ENCODE measurements around the gene PFKFB2. TPM values are rescaled to one million over a fixed set of nuclear protein-coding genes. Genes with fewer than 3 reads are reported as not detected.

The PFKFB2 gene
- total and polyA plus RNA-seq, 2 donors (not counting 3 experiments of a cell fraction or from before 2014, with no cell fraction given), result 0.70 to 2.0 TPM

DNA sequence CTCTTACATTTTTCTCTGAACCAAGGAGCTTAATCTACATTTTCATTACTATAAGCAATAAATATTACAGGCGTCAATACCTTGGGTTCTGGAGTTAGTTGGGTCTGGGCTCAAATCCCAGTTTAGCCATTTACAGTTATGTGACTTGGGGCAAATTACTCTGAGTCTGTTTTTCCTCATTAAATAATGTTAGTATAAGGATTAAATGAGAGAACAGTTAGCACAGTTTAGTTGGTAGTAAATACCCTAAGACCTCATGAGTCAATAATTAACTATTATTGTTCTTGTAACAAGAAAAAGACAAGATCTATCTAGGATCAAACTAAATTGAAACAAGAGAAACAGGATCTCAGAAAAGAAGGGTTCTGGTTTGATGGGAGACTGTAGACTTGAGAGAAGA, 25.2 kb upstream of the PFKFB2 start:
- no peak overlapping the region for H3K4me2 ChIP-seq (ENCODE audit: insufficient read depth, low read length)
- no peak overlapping the region for H2AFZ ChIP-seq (ENCODE audit: low read depth, low read length)
- no peak overlapping the region for H3K4me3 ChIP-seq (replicated peaks in 1 of 3; ENCODE audit: insufficient read depth in 1 of 3, low read depth in 1 of 3, low read length in 3 of 3)
- H3K27ac ChIP-seq (ENCODE audit: insufficient read depth, low read depth, low read length), result no peak overlapping the region
- H3K36me3 ChIP-seq (ENCODE audit: control insufficient read depth in 2 of 2, extremely low read depth in 1 of 2, insufficient read depth in 2 of 2, low read length in 2 of 2), result no peaks in the 10 kb centered on the region
- ChIA-PET CTCF (interaction anchor here (1.4 kb wide), 1 partner anchor 22 kb away, joined by 3 read pairs; no protein-coding TSS in a partner anchor), POLR2A (no interaction called here)
- BruUV-seq (replicated peaks), result no TSS peak
- dilution Hi-C loops (cut with MboI; ENCODE audit: extremely low pct_ligation_motif_present, low sequenced_read_pairs) (no loop called here), intact Hi-C loops (cut with micrococcal nuclease) (no loop called here)
- DNase-seq (ENCODE audit: low read depth, low spot score) (no peak), FAIRE-seq (no peak)
- H3K79me2 ChIP-seq (ENCODE audit: control insufficient read depth, insufficient read depth, low read length), result no peaks in the 10 kb centered on the region
- H3K9me3 ChIP-seq (replicated peaks; ENCODE audit: control insufficient read depth, insufficient read depth, low read length), result no peaks in the 10 kb centered on the region
- no peaks in the 10 kb centered on the region for H3K4me1 ChIP-seq (ENCODE audit: control insufficient read depth, extremely low read depth, insufficient read depth, low read length)
- H3K9ac ChIP-seq (replicated peaks; ENCODE audit: extremely low read depth, insufficient read depth, low read length), result no peak overlapping the region
- TF ChIP-seq FOS (IDR thresholded peaks at IDR 0.05; ENCODE audit: borderline replicate concordance, insufficient read depth, low read length) (no peak), MYC (IDR thresholded peaks at IDR 0.05; ENCODE audit: low read depth, low read length) (no peak), POLR2AphosphoS5 (IDR thresholded peaks at IDR 0.05; ENCODE audit: insufficient read depth, low read depth, low read length) (no peak), GATA2 (IDR thresholded peaks at IDR 0.05; ENCODE audit: insufficient read depth, insufficient read length, low read depth, low read length) (no peak), EZH2 (IDR thresholded peaks at IDR 0.05; ENCODE audit: borderline replicate concordance, low read depth, low read length, severe bottlenecking) (no peak), JUN (IDR thresholded peaks at IDR 0.05; ENCODE audit: borderline replicate concordance, insufficient read depth, insufficient read length, low read depth) (no peak), POLR2A (IDR thresholded peaks at IDR 0.05; ENCODE audit: low read depth, low read length) (no peak)
- TF ChIP-seq, protein P1, sequence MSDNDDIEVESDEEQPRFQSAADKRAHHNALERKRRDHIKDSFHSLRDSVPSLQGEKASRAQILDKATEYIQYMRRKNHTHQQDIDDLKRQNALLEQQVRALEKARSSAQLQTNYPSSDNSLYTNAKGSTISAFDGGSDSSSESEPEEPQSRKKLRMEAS (IDR thresholded peaks at IDR 0.05; ENCODE audit: insufficient read depth, insufficient read length), result no peak
- TF ChIP-seq, protein P2, sequence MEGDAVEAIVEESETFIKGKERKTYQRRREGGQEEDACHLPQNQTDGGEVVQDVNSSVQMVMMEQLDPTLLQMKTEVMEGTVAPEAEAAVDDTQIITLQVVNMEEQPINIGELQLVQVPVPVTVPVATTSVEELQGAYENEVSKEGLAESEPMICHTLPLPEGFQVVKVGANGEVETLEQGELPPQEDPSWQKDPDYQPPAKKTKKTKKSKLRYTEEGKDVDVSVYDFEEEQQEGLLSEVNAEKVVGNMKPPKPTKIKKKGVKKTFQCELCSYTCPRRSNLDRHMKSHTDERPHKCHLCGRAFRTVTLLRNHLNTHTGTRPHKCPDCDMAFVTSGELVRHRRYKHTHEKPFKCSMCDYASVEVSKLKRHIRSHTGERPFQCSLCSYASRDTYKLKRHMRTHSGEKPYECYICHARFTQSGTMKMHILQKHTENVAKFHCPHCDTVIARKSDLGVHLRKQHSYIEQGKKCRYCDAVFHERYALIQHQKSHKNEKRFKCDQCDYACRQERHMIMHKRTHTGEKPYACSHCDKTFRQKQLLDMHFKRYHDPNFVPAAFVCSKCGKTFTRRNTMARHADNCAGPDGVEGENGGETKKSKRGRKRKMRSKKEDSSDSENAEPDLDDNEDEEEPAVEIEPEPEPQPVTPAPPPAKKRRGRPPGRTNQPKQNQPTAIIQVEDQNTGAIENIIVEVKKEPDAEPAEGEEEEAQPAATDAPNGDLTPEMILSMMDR (IDR thresholded peaks at IDR 0.05; ENCODE audit: extremely low read depth in 1 of 2, insufficient read depth in 1 of 2, low read depth in 1 of 2, low read length in 2 of 2), result no peak
- peaks cover 3 to 17% of the 10 kb centered on the region in 2 experiments for H3K27me3 ChIP-seq (ENCODE audit: control insufficient read depth in 2 of 2, insufficient read depth in 2 of 2, low read length in 2 of 2)
- no peaks in the 10 kb centered on the region for H4K20me1 ChIP-seq (replicated peaks; ENCODE audit: control insufficient read depth, extremely low read depth, insufficient read depth, low read length)
- H3K9me1 ChIP-seq (replicated peaks; ENCODE audit: control insufficient read depth, extremely low read depth, insufficient read depth, low read length), result no peaks in the 10 kb centered on the region
